DND-41 (cell line): ENCODE results near the gene OSGEPL1.

Experiments
- ATAC-seq: fragments of 200-7000 bp; cut with Tn5 transposase; 3 replicates; pipeline ENCODE4 v1.9.1; 2021; ENCODE audit warnings: low read depth; ENCODE audit not compliant: insufficient read depth
- DNase-seq: peaks from one replicate; pipeline ENCODE4 v3.0.0-alpha.2; 2020
- H2AFZ ChIP-seq: 2 replicates; pipeline ENCODE4 v1.6.0; 2012; ENCODE audit warnings: low read depth, low read length
- H3K27ac ChIP-seq: 2 replicates; pipeline ENCODE4 v1.5.1; 2012; ENCODE audit warnings: low read length, inconsistent platforms
- H3K27me3 ChIP-seq: fragments of 200-600 bp; sonication (generic); 2 replicates; pipeline ENCODE4 v1.6.0; 2012; ENCODE audit warnings: low read length, mild to moderate bottlenecking, inconsistent platforms; ENCODE audit not compliant: insufficient read depth, poor library complexity
- H3K36me3 ChIP-seq: 2 replicates; pipeline ENCODE4 v1.5.1; 2012; ENCODE audit warnings: low read length, inconsistent platforms; ENCODE audit not compliant: insufficient read depth
- H3K4me1 ChIP-seq: 2 replicates; pipeline ENCODE4 v1.5.1; 2012; ENCODE audit warnings: mild to moderate bottlenecking, low read length; ENCODE audit not compliant: insufficient read depth
- H3K4me2 ChIP-seq: 2 replicates; pipeline ENCODE4 v1.6.0; 2012; ENCODE audit warnings: mild to moderate bottlenecking, moderate library complexity, low read length, inconsistent platforms; ENCODE audit not compliant: insufficient read depth
- H3K4me3 ChIP-seq, 2 experiments: fragments of 200-600 bp in 1 of 2; shearing (Covaris generic) in 1 of 2; 2 replicates each; pipeline ENCODE4 v1.5.1; 2012 to 2016; ENCODE audit warnings: inconsistent platforms in 2 of 2, low read length in 2 of 2, mild to moderate bottlenecking in 2 of 2, low read depth in 1 of 2, moderate library complexity in 1 of 2
- H3K79me2 ChIP-seq: 2 replicates; pipeline ENCODE4 v1.6.0; 2012; ENCODE audit warnings: low read length, inconsistent platforms; ENCODE audit not compliant: insufficient read depth
- H3K9ac ChIP-seq: 2 replicates; pipeline ENCODE4 v1.6.0; 2012; ENCODE audit warnings: low read depth, mild to moderate bottlenecking, inconsistent platforms, low read length, moderate library complexity
- H3K9me3 ChIP-seq: 2 replicates; pipeline ENCODE4 v1.5.1; 2012; ENCODE audit warnings: low read length, moderate library complexity, mild to moderate bottlenecking, inconsistent platforms; ENCODE audit not compliant: insufficient read depth, severe bottlenecking
- H4K20me1 ChIP-seq: 2 replicates; pipeline ENCODE4 v1.6.0; 2012; ENCODE audit warnings: low read length; ENCODE audit not compliant: insufficient read depth
- EZH2 ChIP-seq: IDR thresholded peaks from 3 replicates; pipeline ENCODE4 v1.6.1; 2012; ENCODE audit warnings: borderline replicate concordance, low read depth, mild to moderate bottlenecking, moderate library complexity, low read length, inconsistent platforms; ENCODE audit not compliant: severe bottlenecking
- TF ChIP-seq, protein P1 (sequence below): IDR thresholded peaks from 2 replicates; pipeline ENCODE4 v1.5.1; 2012; ENCODE audit warnings: borderline replicate concordance, low read length, moderate library complexity, mild to moderate bottlenecking; ENCODE audit not compliant: poor library complexity, severe bottlenecking; ENCODE audit errors: extremely low read depth

OSGEPL1 gene

DNA sequence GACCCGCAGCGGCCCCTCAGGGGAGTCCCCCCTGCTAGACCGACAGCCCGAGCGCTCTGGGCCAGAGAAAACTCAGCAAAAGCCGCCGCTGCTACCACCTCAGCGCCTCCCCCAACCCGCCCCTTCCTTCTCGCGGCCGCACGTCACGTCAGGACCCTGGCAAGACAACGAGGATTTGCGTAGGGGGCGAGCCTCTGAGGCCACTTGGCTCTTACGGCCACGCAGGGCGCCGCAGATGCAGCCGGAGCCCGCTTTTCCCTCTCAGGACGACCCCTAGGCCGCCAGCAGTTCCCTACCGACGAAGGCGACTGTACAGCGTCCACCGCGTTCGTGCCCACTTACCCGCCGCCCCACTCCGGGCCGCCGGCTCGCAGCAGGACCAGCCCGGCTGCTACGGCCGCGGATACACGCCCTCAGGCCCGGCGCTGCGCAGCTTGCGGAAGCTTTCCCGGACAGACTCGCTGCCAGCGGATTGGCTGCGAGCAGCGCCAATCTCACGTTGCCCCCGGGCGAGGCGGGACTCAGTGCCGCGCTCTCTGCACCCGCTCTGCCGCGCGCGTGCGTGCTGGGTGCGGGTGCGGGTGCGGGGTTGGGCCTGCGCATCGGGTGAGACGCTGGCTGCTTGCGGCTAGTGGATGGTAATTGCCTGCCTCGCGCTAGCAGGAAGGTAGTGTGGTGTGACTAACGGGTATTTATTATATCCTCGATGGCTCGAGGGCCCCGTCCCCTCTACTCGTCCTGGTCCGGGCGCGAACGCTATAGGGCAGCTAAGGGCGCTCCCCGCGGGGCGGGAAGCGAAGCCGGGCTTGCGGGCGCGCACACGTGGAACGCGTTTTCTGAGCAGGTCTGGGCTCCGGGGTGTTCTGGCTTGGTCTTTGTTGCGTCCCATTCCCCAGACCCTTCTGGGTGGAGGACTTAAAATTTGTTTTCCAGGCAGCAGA is 21.6 kb upstream of the OSGEPL1 start, which contains the start of the genes ORMDL1 and PMS1:
Gene ORMDL1 (minus strand): TSS at position 413 of the 941 bp plus-strand sequence. CDS start 1,744 bp downstream, outside the sequence.
Gene PMS1 (plus strand): TSS at position 524 of the 941 bp plus-strand sequence. CDS start 7,360 bp downstream, outside the sequence.
- Histone ChIP-seq H3K9ac (peak within 1 kb of the TSS; percentile 83), H3K4me1 (peaks cover 66% of the 10 kb centered on the region), H4K20me1 (peaks cover 8% of the 10 kb centered on the region; the same call in 1 of the 2 replicates), H3K36me3 (peaks cover 41% of the 10 kb centered on the region), H3K4me2 (peak within 1 kb of the TSS; percentile 68), H3K27ac (peak within 1 kb of the TSS; percentile 89), H3K27me3 (no peaks in the 10 kb centered on the region), H3K4me3 (peak within 1 kb of the TSS; percentile 67 to 86), H3K79me2 (peaks cover 98% of the 10 kb centered on the region), H3K9me3 (no peaks in the 10 kb centered on the region), H2AFZ (peak within 1 kb of the TSS; percentile 93)
- ATAC-seq: peak; percentile 90
- no peak for TF ChIP-seq EZH2
- TF ChIP-seq, protein P1, sequence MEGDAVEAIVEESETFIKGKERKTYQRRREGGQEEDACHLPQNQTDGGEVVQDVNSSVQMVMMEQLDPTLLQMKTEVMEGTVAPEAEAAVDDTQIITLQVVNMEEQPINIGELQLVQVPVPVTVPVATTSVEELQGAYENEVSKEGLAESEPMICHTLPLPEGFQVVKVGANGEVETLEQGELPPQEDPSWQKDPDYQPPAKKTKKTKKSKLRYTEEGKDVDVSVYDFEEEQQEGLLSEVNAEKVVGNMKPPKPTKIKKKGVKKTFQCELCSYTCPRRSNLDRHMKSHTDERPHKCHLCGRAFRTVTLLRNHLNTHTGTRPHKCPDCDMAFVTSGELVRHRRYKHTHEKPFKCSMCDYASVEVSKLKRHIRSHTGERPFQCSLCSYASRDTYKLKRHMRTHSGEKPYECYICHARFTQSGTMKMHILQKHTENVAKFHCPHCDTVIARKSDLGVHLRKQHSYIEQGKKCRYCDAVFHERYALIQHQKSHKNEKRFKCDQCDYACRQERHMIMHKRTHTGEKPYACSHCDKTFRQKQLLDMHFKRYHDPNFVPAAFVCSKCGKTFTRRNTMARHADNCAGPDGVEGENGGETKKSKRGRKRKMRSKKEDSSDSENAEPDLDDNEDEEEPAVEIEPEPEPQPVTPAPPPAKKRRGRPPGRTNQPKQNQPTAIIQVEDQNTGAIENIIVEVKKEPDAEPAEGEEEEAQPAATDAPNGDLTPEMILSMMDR: peak; percentile 11
- peak; percentile 94 for DNase-seq

DNA sequence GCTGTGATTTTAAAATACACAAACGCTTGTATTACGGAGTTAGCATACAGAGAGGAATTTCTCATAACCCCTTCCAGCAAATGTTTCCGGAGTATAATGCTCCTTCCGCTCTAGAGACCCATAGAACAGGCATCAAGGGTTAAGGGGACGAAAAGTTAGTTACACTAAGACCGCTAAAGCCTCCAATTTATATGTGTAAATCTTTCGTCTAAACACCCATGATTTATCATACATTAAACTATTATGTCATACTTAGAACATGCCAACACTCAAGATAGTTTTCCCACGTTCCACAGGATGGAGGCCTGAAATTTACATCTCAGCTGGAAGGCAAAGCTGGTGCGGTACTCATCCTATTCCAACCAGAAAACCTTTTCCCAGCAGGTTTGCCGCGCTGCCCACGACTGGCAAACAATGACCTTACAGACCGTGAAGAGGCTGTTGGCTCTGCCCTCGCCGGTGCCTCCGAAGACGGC is 20.9 kb upstream of the OSGEPL1 start:
- H3K4me2 ChIP-seq: peak overlapping the region; percentile 68
- no peaks in the 10 kb centered on the region for H3K9me3 ChIP-seq
- ATAC-seq (peak; percentile 33), DNase-seq (no peak)
- H3K4me3 ChIP-seq: peak overlapping the region; percentile 67 to 86; a peak in 3 of 4 replicates
- peaks cover 45% of the 10 kb centered on the region for H3K36me3 ChIP-seq
- H3K27ac ChIP-seq: peak overlapping the region; percentile 89
- no peaks in the 10 kb centered on the region for H3K27me3 ChIP-seq
- peak overlapping the region; percentile 93 for H2AFZ ChIP-seq
- peak overlapping the region; percentile 83 for H3K9ac ChIP-seq
- peaks cover 63% of the 10 kb centered on the region for H3K4me1 ChIP-seq
- no peak for TF ChIP-seq EZH2
- TF ChIP-seq, protein P1: no peak
- peaks cover 98% of the 10 kb centered on the region for H3K79me2 ChIP-seq
- H4K20me1 ChIP-seq: peaks cover 13% of the 10 kb centered on the region; the same call in 1 of the 2 replicates

DNA sequence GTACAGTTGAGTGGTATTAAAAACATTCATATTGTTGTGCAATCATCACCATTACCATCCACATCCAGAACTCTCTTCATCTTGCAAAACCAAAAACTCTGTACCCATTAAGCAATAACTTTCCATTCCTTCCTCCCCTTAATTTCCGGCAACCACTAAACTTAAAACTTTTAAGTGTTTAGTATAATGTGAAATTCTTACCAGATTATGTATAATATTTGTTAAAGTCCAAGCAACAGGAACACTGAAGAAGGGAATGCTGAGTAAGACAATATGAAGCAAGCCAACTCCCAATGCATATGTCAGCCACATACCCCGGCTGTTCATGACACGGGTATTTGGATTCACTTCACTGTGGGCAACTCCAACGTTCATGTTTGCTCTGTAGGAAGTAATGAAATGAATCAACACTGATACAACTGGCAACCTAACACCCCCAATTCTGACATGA is 19.7 kb upstream of the OSGEPL1 start:
- H3K4me1 ChIP-seq: peaks cover 54% of the 10 kb centered on the region
- no peak for TF ChIP-seq EZH2
- TF ChIP-seq, protein P1: no peak
- peak overlapping the region; percentile 83 for H3K9ac ChIP-seq
- H4K20me1 ChIP-seq: peaks cover 13% of the 10 kb centered on the region; the same call in 1 of the 2 replicates
- H3K36me3 ChIP-seq: peaks cover 56% of the 10 kb centered on the region
- no peaks in the 10 kb centered on the region for H3K9me3 ChIP-seq
- no peak overlapping the region for H3K27ac ChIP-seq
- no peak for DNase-seq
- no peak for ATAC-seq
- no peaks in the 10 kb centered on the region for H3K27me3 ChIP-seq
- H3K79me2 ChIP-seq: peaks cover 95% of the 10 kb centered on the region
- peak overlapping the region; percentile 67 to 86; a peak in 3 of 4 replicates for H3K4me3 ChIP-seq
- H3K4me2 ChIP-seq: peak overlapping the region; percentile 68
- H2AFZ ChIP-seq: no peak overlapping the region
